Prostate gland (tissue), 2 donors: ENCODE data around the gene KRTAP4-9.

ENCODE experiments used
- POLR2A ChIP-seq: fragments of 450-650 bp; IDR thresholded peaks from one replicate; pipeline ENCODE4 v1.6.1; 2016; ENCODE audit warnings: antibody characterized with exemption, mild to moderate bottlenecking
- TF ChIP-seq, protein P1 (sequence below), 4 experiments: fragments of 200-600 bp in 2 of 4; fragments of 450-650 bp in 2 of 4; sonication (generic) in 2 of 4; IDR thresholded peaks; 1 replicate in 3 of 4; 2 replicates in 1 of 4; pipeline ENCODE4 v1.5.1; 2016 to 2019; ENCODE audit warnings: antibody characterized with exemption in 4 of 4, mild to moderate bottlenecking in 2 of 4, moderate library complexity in 2 of 4

DNA sequence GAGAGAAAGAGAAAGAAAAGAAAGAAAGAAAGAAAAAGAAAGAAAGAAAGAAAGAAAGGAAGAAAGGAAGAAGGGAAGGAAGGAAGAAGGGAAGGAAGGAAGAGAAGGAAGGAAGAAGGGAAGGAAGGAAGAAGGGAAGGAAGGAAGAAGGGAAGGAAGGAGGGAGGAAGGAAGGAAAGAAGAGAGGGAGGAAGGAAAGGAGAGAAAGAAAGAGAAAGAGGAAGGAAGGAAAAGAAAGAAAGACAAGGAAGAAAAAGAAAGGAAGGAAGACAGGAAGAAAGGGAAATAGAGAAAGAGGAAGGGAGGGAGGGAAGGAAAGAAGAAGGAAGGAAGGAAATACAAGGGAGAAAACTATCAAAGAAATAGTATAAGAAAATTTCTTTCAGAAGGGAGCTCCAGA, 28.4 kb upstream of the KRTAP4-9 start:
- TF ChIP-seq, protein P1, sequence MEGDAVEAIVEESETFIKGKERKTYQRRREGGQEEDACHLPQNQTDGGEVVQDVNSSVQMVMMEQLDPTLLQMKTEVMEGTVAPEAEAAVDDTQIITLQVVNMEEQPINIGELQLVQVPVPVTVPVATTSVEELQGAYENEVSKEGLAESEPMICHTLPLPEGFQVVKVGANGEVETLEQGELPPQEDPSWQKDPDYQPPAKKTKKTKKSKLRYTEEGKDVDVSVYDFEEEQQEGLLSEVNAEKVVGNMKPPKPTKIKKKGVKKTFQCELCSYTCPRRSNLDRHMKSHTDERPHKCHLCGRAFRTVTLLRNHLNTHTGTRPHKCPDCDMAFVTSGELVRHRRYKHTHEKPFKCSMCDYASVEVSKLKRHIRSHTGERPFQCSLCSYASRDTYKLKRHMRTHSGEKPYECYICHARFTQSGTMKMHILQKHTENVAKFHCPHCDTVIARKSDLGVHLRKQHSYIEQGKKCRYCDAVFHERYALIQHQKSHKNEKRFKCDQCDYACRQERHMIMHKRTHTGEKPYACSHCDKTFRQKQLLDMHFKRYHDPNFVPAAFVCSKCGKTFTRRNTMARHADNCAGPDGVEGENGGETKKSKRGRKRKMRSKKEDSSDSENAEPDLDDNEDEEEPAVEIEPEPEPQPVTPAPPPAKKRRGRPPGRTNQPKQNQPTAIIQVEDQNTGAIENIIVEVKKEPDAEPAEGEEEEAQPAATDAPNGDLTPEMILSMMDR (IDR thresholded peaks at IDR 0.05): no peak
- TF ChIP-seq POLR2A: no peak
